Measurements from ENCODE around the gene STAB1.

STAB1 gene

GRCh38 chr3:52452570-52453221 is 42.4 kb upstream of the STAB1 start:
- DNase-seq (ENCODE audit: low read depth, low spot score): no peak
- no peaks in the 10 kb centered on the region for H3K9me3 ChIP-seq (ENCODE audit: low read depth, low read length)
- TF ChIP-seq POLR2AphosphoS5 (IDR thresholded peaks at IDR 0.05; ENCODE audit: borderline replicate concordance, low read depth, low read length) (no peak), EZH2 (IDR thresholded peaks at IDR 0.05) (no peak), FOXP2 (optimal IDR thresholded peaks at IDR 0.05; ENCODE audit: control extremely low read depth, extremely low read length, insufficient read depth) (no peak)
- H3K27ac ChIP-seq: no peak overlapping the region
- H3K4me3 ChIP-seq: no peak overlapping the region
- no peaks in the 10 kb centered on the region for H3K36me3 ChIP-seq (ENCODE audit: insufficient read depth, low read length)
- no peak overlapping the region for H3K9ac ChIP-seq (ENCODE audit: insufficient read length)

- H3K9me3 ChIP-seq (ENCODE audit: low read depth, low read length): no peaks in the 10 kb centered on the region
- TF ChIP-seq EZH2 (IDR thresholded peaks at IDR 0.05): no peak
- TF ChIP-seq POLR2AphosphoS5 (IDR thresholded peaks at IDR 0.05; ENCODE audit: borderline replicate concordance, low read depth, low read length): no peak
- no peak for TF ChIP-seq FOXP2 (optimal IDR thresholded peaks at IDR 0.05; ENCODE audit: control extremely low read depth, extremely low read length, insufficient read depth)
- peak within 1 kb of the TSS; percentile 84; the same call in 1 of the 2 replicates for H3K4me3 ChIP-seq
- H3K9ac ChIP-seq (ENCODE audit: insufficient read length): no peak within 1 kb of the TSS
- no peak within 1 kb of the TSS for H3K27ac ChIP-seq
- H3K36me3 ChIP-seq (ENCODE audit: insufficient read depth, low read length): peaks cover 4% of the 10 kb centered on the region; the same call in 1 of the 2 replicates
- DNase-seq (ENCODE audit: low read depth, low spot score): no peak
Measured at GRCh38 chr3:52453496-52454249, 41.5 kb upstream of the STAB1 start, which contains the start of gene TNNC1. TNNC1 (minus strand) TSS chr3:52454041; CDS start chr3:52454015, 26 bp downstream.

- H3K27ac ChIP-seq: no peak overlapping the region
- no peak overlapping the region for H3K9ac ChIP-seq (ENCODE audit: insufficient read length)
- H3K4me3 ChIP-seq: no peak overlapping the region
- peaks cover 10% of the 10 kb centered on the region; the same call in 1 of the 2 replicates for H3K36me3 ChIP-seq (ENCODE audit: insufficient read depth, low read length)
- TF ChIP-seq POLR2AphosphoS5 (IDR thresholded peaks at IDR 0.05; ENCODE audit: borderline replicate concordance, low read depth, low read length) (no peak), FOXP2 (optimal IDR thresholded peaks at IDR 0.05; ENCODE audit: control extremely low read depth, extremely low read length, insufficient read depth) (no peak), EZH2 (IDR thresholded peaks at IDR 0.05) (no peak)
- no peaks in the 10 kb centered on the region for H3K9me3 ChIP-seq (ENCODE audit: low read depth, low read length)
- DNase-seq (ENCODE audit: low read depth, low spot score): no peak
Measured at GRCh38 chr3:52454250-52454937, 40.7 kb upstream of the STAB1 start.

- TF ChIP-seq FOXP2 (optimal IDR thresholded peaks at IDR 0.05; ENCODE audit: control extremely low read depth, extremely low read length, insufficient read depth) (no peak), EZH2 (IDR thresholded peaks at IDR 0.05) (no peak), POLR2AphosphoS5 (IDR thresholded peaks at IDR 0.05; ENCODE audit: borderline replicate concordance, low read depth, low read length) (no peak)
Measured at GRCh38 chr3:52454938-52455282, 40.2 kb upstream of the STAB1 start.

GRCh38 chr3:52455283-52456168 is 39.6 kb upstream of the STAB1 start, which contains the start of gene NISCH:
NISCH (plus strand) TSS chr3:52455604; CDS start chr3:52455642, 38 bp downstream.
- Histone ChIP-seq H3K9ac (ENCODE audit: insufficient read length) (peak within 1 kb of the TSS; percentile 80), H3K27ac (no peak within 1 kb of the TSS), H3K4me3 (peak within 1 kb of the TSS; percentile 84), H3K36me3 (ENCODE audit: insufficient read depth, low read length) (peaks cover 10% of the 10 kb centered on the region; the same call in 1 of the 2 replicates), H3K9me3 (ENCODE audit: low read depth, low read length) (no peaks in the 10 kb centered on the region)
- DNase-seq (ENCODE audit: low read depth, low spot score): no peak
- TF ChIP-seq FOXP2 (optimal IDR thresholded peaks at IDR 0.05; ENCODE audit: control extremely low read depth, extremely low read length, insufficient read depth) (no peak), EZH2 (IDR thresholded peaks at IDR 0.05) (no peak), POLR2AphosphoS5 (IDR thresholded peaks at IDR 0.05; ENCODE audit: borderline replicate concordance, low read depth, low read length) (peak; percentile 78; the same call in 1 of the 2 replicates)

More at GRCh38 chr3:52454938-52455282, 40.2 kb upstream of the STAB1 start:
- Histone ChIP-seq H3K9me3 (ENCODE audit: low read depth, low read length) (no peaks in the 10 kb centered on the region), H3K4me3 (peak overlapping the region; percentile 84), H3K36me3 (ENCODE audit: insufficient read depth, low read length) (peaks cover 10% of the 10 kb centered on the region; the same call in 1 of the 2 replicates), H3K9ac (ENCODE audit: insufficient read length) (no peak overlapping the region), H3K27ac (no peak overlapping the region)
- DNase-seq (ENCODE audit: low read depth, low spot score): no peak

GRCh38 chr3:52456169-52456799 is 38.9 kb upstream of the STAB1 start:
- Histone ChIP-seq H3K4me3 (peak overlapping the region; percentile 84), H3K9me3 (ENCODE audit: low read depth, low read length) (no peaks in the 10 kb centered on the region), H3K27ac (no peak overlapping the region), H3K36me3 (ENCODE audit: insufficient read depth, low read length) (peaks cover 10% of the 10 kb centered on the region; the same call in 1 of the 2 replicates), H3K9ac (ENCODE audit: insufficient read length) (peak overlapping the region; percentile 80)
- TF ChIP-seq EZH2 (IDR thresholded peaks at IDR 0.05) (no peak), POLR2AphosphoS5 (IDR thresholded peaks at IDR 0.05; ENCODE audit: borderline replicate concordance, low read depth, low read length) (no peak), FOXP2 (optimal IDR thresholded peaks at IDR 0.05; ENCODE audit: control extremely low read depth, extremely low read length, insufficient read depth) (no peak)
- no peak for DNase-seq (ENCODE audit: low read depth, low spot score)

- H3K4me3 ChIP-seq: peak overlapping the region; percentile 84
- no peaks in the 10 kb centered on the region for H3K9me3 ChIP-seq (ENCODE audit: low read depth, low read length)
- DNase-seq (ENCODE audit: low read depth, low spot score): no peak
- peak overlapping the region; percentile 80 for H3K9ac ChIP-seq (ENCODE audit: insufficient read length)
- no peak overlapping the region for H3K27ac ChIP-seq
- TF ChIP-seq POLR2AphosphoS5 (IDR thresholded peaks at IDR 0.05; ENCODE audit: borderline replicate concordance, low read depth, low read length) (no peak), EZH2 (IDR thresholded peaks at IDR 0.05) (no peak), FOXP2 (optimal IDR thresholded peaks at IDR 0.05; ENCODE audit: control extremely low read depth, extremely low read length, insufficient read depth) (no peak)
- H3K36me3 ChIP-seq (ENCODE audit: insufficient read depth, low read length): peaks cover 10% of the 10 kb centered on the region; the same call in 1 of the 2 replicates
Measured at GRCh38 chr3:52456800-52457183, 38.3 kb upstream of the STAB1 start.

All from SK-N-MC (cell line).